GM18526 (cell line): Measurements from ENCODE around the gene ATP6V1G1.

ENCODE experiments used
- POLR2A ChIP-seq: IDR thresholded peaks from 3 replicates; pipeline ENCODE4 v1.6.1; 2011; ENCODE audit not compliant: insufficient read length; ENCODE audit errors: extremely low read depth

The ATP6V1G1 gene

DNA sequence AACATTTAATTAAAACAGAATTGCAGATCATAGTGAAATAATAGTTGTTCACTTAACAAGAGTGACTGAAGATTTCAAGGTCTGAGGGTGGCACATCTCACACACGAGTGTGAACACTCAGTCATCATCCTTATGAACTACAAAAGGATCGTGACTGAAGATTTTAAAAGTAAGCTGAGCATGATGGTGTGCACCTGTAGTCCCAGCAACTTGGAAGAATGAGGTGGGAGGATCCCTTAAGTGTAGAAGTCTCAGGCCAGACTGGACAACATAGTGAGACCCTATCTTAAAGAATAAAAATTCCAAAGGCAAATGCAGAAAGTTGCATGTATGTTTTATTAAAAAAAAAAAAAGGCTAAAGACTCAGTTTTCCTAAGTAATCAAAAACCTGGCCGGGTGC lies 22.4 kb upstream of the ATP6V1G1 start:
- no peak for TF ChIP-seq POLR2A

DNA sequence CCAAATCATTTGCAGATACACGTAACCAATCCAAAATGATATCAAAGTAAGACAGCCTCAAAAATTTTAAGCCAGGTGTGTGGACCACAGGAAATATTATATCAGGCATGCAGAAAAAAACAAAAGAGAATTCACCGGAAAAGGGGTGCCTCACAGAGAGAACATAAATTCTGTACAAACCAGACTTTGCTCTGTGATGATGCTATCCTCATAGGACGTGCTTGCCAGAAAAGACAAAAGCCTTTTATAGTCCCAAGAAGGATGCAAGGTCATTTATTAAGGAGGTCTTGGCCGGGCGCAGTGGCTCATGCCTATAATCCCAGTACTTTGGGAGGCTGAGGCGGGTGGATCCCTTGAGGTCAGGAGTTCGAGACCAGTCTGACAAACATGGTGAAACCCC lies 16.8 kb upstream of the ATP6V1G1 start:
- TF ChIP-seq POLR2A, result no peak

DNA sequence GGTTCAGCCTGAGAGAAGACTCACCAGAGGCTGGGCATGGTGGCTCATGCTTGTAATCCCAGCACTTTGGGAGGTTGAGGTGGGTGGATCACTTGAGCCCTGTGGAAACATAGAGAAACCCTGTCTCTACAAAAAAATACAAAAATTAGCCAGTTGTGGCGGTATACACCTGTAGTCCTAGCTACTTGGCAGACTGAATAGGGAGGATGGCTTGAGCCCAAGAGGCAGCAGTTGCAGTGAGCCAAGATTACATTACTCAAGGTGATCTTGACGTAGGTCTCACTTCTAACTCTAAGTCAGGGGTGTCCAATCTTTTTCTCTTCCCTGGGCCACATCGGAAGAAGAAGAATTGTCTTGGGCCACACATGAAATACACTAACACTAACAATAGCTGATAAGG lies 16.2 kb upstream of the ATP6V1G1 start:
- TF ChIP-seq POLR2A, result no peak

DNA sequence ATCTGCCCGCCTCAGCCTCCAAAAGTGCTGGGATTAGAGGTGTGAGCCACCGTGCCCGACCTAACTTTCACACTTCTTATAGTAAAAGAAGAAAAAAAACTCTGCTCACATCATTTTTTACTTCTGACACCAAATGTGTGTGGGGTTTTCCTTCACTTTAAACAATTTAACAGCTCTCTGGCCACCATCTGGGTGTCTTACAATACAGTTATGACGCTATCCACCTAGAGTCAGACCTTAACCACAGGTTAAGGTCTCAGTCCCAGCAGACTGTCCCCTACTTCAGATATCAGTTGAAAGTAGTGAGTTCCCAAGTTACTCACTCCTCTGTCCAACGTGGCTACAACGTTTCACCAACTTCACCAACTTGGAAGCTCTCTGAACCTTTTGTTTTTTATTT lies 15.4 kb upstream of the ATP6V1G1 start:
- no peak for TF ChIP-seq POLR2A

DNA sequence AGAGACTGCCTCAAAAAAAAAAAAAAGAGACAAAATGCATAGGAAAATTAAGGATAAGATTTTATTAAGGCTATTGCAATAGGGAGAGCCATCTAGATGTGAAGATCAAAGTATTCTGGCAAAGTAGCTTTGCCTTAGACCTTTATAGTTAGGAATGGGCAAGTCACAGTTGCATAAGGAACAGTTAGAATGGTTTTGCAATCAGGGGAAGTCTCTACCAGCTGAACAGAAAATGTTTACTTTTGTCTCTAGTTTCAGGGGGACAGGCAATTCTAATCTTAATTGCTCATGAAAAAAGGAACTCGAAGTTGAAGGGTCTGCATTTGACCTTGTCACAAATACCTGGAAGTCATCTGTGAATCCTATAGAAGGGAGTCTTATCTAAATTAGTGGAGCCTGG lies 13.1 kb upstream of the ATP6V1G1 start:
- no peak for TF ChIP-seq POLR2A

DNA sequence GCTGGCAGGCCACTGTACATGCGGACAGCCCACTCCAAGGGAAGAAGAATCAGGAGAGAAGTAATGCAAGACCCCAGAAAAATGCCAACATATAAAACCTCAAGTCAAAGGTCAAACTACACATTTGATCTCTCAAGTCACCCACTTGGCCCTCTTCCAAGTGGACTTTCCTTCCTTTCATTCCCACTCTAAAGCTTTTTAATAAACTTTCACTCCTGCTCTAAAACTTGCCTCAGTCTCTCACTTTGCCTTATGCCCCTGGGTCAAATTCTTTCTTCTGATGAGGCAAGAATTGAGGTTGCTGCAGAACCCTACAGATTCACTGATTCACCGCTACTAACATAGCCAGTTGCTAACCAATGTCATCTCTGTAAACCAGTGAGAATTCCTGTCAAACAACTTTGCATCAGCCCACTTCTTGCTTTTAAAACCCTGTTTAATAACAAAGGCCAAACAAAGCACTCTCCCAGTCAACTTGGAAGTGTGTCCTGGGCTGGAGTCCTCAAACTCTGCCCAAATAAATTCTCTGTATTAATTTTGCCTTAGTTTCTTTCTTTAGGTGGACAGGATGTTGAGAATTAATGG lies 6.9 kb upstream of the ATP6V1G1 start:
- TF ChIP-seq POLR2A, result no peak

DNA sequence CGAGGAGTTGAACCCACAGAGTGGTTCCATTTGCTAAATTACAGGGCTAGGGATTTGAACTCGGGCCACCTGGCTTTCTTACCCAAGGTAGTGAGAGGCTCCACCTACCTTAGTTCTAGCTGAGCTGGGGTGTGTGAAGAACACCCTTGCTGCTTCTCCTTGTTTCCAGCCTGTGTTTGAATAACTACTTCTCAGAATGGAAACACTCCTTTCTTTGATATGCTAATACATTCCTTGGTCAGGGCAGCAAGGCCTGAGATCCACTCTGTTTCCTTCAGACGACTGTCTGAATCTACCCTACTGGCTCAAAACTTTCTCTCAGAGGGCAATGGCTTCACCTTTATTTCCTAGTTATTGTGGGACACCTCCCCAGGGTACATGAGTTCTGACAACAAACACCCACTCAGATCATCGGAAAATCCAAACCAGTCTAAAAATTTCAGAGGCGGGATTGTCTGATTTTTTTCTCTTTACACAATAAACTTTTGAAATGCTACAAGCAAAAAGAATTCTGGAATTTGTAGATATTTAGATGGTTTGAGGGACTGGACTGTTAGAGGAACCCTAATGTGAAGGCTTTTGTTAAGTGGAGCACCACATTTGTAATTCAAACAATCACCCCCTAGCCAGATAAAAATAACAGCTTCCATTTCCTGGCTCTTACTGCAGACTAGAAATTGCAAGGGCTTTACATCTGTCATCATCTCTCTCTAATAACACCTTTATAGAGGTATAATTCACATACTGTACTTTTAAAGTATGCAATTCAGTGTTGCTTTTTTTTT lies 4.0 kb upstream of the ATP6V1G1 start:
- TF ChIP-seq POLR2A, result no peak

DNA sequence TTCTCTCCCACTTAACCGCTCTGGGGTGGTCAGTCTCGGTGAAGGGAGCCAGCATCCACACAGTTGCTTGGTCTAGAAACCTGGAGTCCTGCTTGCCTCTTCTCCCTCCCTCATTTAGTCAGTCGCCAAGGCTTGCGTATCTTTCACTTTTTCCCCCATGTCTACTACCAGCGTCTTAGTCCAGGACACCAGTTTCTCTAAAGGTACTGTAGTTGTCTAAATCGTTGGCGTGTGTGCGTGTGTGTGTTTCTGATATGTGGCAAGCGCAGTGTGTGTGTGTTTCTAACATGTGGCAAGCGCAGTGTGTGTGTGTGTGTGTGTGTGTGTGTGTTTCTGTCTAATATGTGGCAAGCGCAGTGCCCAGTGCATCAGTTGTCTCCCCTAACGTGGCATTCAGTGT lies 641 bp downstream of the ATP6V1G1 start:
- TF ChIP-seq POLR2A, result no peak

DNA sequence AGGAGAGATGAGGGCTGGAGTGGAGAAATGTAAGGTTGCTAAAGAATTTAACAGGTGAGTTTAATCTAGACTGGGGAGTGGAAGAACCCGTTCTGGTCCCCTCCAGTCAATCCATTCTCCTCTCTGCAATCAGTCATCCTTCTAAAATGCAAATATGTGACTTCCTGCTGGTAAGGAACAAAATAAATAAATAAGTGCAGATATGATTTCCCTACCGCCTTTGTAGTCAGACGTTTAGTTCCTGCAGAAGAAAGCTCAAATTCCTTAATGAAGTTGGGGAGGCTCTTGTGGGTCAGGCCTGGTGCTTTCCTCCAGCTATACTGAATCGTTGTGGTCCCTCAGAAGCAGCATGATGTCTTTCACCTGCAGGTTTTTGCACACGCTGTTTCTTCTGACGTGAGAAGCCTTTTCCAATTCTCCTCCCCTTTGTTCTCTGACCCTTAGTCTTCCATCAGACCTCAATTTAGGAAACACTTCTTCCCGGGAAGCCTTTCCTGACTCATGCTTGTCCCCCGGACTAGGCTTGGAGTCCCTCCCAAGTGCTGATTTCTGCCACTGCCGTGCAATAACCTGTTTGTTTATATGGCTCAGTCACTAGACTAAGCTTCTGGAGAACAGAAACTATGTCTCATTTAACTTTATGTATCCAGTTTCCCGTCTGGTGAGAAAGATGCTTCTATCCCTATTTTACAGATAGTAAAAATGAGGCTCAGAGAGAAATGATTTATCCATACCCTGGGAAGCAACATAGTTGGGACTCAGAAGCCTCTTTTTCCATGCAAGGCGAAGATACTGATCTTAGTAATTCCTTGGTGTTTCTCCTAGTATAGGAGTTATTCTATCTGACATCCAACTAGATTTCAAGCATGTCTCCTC lies 1.3 kb downstream of the ATP6V1G1 start:
- no peak for TF ChIP-seq POLR2A

DNA sequence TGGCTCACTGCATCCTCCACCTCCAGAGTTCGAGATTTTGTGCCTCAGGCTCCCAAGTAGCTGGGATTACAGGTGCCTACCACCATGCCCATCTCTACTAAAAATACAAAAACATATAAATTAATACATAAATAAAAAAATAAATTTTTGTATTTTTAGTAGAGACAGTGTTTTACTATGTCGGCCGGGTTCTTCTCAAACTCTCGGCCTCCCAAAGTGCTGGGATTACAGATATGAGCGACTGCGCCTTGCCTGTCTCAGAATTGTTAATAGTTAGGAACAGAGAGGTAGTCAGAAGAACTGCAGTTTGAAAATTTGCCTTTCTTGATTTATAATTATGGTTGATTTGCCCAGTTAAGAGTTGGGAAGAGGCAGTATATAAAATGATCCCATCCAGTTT lies 2.8 kb downstream of the ATP6V1G1 start:
- TF ChIP-seq POLR2A, result no peak

DNA sequence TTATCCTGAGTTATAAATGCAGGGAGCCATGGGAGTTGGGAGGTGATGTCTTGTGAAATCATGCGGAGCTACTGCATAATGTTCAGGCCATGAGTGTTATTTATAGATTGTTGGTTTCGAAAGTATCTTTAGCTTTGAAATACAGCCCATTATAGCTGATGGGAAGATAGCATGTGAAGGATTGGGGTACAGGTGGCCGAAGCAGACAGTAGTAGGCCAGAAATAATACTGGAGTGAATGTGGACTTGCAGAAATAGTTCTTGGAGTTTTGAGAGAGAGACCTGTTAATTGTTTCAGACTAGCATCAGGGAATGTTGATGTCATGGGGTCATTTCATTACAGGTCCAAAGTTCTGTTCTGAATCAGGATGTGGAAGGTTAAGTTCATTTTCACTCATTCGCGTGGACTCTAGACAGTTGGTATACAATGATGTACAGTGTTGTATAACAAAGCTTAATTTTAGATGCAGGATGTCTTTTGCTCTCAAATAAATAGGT lies 3.8 kb downstream of the ATP6V1G1 start:
- no peak for TF ChIP-seq POLR2A

DNA sequence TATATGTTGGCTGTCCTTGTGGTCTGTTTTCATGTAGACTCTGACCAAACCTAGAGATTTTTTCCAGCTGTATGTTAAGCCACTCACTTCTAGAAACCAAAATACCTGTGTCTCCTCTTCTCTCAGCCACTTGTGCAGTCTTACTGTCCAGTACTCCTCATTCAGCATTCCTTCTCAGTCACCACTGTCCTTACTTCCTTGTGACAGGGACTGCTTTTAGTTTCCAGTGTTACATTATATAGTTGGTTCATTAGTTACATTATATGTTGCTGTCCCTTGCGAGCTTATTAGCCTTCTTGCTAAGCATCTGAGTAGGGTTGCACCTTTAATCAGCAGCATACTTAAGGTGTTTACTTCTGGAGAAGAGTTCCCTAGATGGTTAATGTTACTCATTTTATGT lies 4.3 kb downstream of the ATP6V1G1 start:
- no peak for TF ChIP-seq POLR2A

DNA sequence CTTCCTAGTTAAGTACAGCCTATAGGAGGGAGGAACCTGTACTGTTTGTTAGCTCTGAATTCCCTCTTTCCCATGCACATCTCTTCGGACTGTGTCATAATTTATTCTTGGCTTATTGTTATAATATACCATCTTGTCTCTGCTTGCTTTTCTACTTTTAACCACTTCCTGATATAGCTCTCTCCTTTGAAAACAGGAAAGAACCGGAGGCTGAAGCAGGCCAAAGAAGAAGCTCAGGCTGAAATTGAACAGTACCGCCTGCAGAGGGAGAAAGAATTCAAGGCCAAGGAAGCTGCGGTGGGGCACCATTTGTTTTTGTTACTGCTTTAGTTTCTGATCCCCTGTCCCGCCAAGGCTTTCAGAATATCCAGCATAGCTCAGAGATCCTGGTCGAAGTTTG lies 4.8 kb downstream of the ATP6V1G1 start:
- no peak for TF ChIP-seq POLR2A

DNA sequence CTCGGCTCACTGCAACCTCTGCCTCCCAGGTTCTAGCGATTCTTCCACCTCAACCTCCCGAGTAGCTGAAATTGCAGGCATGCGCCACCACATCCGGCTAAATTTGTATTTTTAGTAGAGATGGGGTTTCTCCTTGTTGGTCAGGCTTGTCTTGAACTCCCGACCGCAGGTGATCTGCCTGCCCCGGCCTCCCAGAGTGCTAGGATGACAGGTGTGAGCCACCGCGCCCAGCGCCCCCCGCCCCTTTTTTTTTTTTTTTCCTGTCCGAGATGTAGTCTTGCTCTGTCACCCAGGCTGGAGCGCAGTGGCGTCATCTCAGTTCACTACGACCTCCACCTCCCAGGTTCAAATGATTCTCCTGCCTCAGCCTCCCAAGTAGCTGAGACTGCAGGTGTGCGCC lies 6.6 kb downstream of the ATP6V1G1 start:
- no peak for TF ChIP-seq POLR2A

DNA sequence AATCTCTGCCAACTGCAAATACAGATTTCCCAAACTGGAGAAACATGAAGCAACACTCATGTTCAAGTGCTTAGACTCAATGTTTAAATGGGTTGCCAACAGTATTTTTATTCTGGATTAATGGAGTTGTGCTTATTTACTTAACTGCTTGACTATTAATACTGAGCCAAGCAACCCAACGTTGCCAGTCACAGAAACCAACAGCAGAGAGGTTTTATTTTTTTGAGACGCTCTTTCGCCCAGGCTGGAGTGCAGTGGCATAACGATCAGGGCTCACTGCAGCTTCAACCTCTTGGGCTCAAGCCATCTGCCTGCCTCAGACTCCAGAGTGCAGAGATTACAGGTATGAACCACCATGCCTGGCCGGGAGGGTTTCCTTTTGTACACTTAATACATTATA lies 15.1 kb downstream of the ATP6V1G1 start:
- no peak for TF ChIP-seq POLR2A

DNA sequence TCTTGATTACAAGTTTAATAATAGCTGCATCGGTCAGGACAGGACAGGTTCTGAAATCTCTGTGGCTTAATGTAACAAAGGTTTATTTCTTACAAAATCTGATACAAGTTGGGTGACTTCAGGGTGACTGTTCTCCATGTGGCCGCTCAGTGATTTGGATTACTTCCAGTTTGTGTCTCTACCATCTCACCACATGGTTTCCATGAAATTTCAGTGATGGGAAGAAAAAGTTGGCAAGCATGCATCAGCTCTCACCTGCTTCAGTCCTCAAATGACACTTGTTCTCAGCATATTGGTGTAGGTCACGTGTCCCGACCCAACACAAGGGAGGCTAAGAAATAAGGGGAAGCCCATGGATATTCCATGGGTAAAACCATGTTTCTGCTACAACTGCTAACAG lies 15.7 kb downstream of the ATP6V1G1 start:
- TF ChIP-seq POLR2A, result no peak
